IPS-15b (cell line): ENCODE results near the gene OSBPL9.

Experiments
- H3K27me3 ChIP-seq: one replicate; pipeline ENCODE4 v1.6.1; 2013; ENCODE audit warnings: low read length; ENCODE audit not compliant: control insufficient read depth, insufficient read depth
- H3K36me3 ChIP-seq: one replicate; pipeline ENCODE4 v1.6.1; 2013; ENCODE audit warnings: low read length; ENCODE audit not compliant: control insufficient read depth, insufficient read depth
- H3K4me1 ChIP-seq: one replicate; pipeline ENCODE4 v1.6.1; 2013; ENCODE audit warnings: mild to moderate bottlenecking, low read length; ENCODE audit not compliant: control insufficient read depth, insufficient read depth
- H3K4me3 ChIP-seq: one replicate; pipeline ENCODE4 v1.5.1; 2013; ENCODE audit warnings: low read depth, low read length
- H3K9ac ChIP-seq: one replicate; pipeline ENCODE4 v1.6.1; 2013; ENCODE audit warnings: low read depth, mild to moderate bottlenecking, low read length
- H3K9me3 ChIP-seq: one replicate; pipeline ENCODE4 v1.6.1; 2013; ENCODE audit warnings: mild to moderate bottlenecking, low read length; ENCODE audit not compliant: control insufficient read depth, insufficient read depth

Gene OSBPL9

GRCh38 chr1:51837243-51837642, 220.4 kb downstream of the OSBPL9 start:
- no peaks in the 10 kb centered on the region for H3K9me3 ChIP-seq
- H3K36me3 ChIP-seq, result peaks cover 2% of the 10 kb centered on the region
- H3K27me3 ChIP-seq, result no peaks in the 10 kb centered on the region
- H3K4me3 ChIP-seq, result no peak overlapping the region
- no peak overlapping the region for H3K9ac ChIP-seq
- no peaks in the 10 kb centered on the region for H3K4me1 ChIP-seq
